CD14-positive monocyte (primary cell): ENCODE measurements around the gene CDK12. TPM values are rescaled to one million over a fixed set of nuclear protein-coding genes. Genes with fewer than 3 reads are reported as not detected.

Experiments used
- DNase-seq, 3 donors: peaks; one replicate each; pipeline ENCODE4 v3.0.0-alpha.2; 2011 to 2022
- H2AFZ ChIP-seq: 2 replicates; pipeline ENCODE4 v1.6.0; 2012; ENCODE audit warnings: mild to moderate bottlenecking, low read depth, low read length, inconsistent platforms; ENCODE audit not compliant: insufficient read depth, poor library complexity, severe bottlenecking
- H3K27ac ChIP-seq, 2 donors: 1 replicate in 1 of 2; 2 replicates in 1 of 2; pipeline ENCODE4 v1.5.1; 2012 to 2013; ENCODE audit warnings: low read length in 2 of 2, control low read depth in 1 of 2, inconsistent platforms in 1 of 2, low read depth in 1 of 2, mild to moderate bottlenecking in 1 of 2
- H3K27me3 ChIP-seq, 2 donors: one replicate each; pipeline versions ENCODE4 v1.6.0 to v1.6.1; 2011 to 2013; ENCODE audit warnings: low read length in 2 of 2; ENCODE audit not compliant: control insufficient read depth in 2 of 2, insufficient read depth in 2 of 2
- H3K36me3 ChIP-seq, 2 donors: replicated peaks in 1 of 2; 1 replicate in 1 of 2; 2 replicates in 1 of 2; pipeline versions ENCODE4 v1.5.1 to v1.6.1; 2012 to 2013; ENCODE audit warnings: low read length in 2 of 2, control low read depth in 1 of 2, inconsistent platforms in 1 of 2, mild to moderate bottlenecking in 1 of 2; ENCODE audit not compliant: insufficient read depth in 2 of 2, control insufficient read depth in 1 of 2
- H3K4me1 ChIP-seq, 2 donors: 1 replicate in 1 of 2; 2 replicates in 1 of 2; pipeline versions ENCODE4 v1.5.1 to v1.6.1; 2012 to 2013; ENCODE audit warnings: low read length in 2 of 2, control low read depth in 1 of 2, inconsistent platforms in 1 of 2, mild to moderate bottlenecking in 1 of 2, moderate library complexity in 1 of 2; ENCODE audit not compliant: insufficient read depth in 2 of 2, control insufficient read depth in 1 of 2
- H3K4me2 ChIP-seq: replicated peaks from 2 replicates; pipeline ENCODE3; 2012; ENCODE audit warnings: low read length, moderate library complexity, mild to moderate bottlenecking; ENCODE audit not compliant: poor library complexity, severe bottlenecking; ENCODE audit errors: extremely low read depth
- H3K4me3 ChIP-seq, 3 experiments: fragments of 200-600 bp in 1 of 3; sonication (generic) in 1 of 3; replicated peaks in 1 of 3; 1 replicate in 2 of 3; 2 replicates in 1 of 3; pipeline ENCODE4 v1.5.1; 2011 to 2013; ENCODE audit warnings: low read length in 3 of 3, mild to moderate bottlenecking in 3 of 3, control low read depth in 2 of 3, low read depth in 2 of 3, inconsistent platforms in 1 of 3, moderate library complexity in 1 of 3
- H3K79me2 ChIP-seq: 2 replicates; pipeline ENCODE4 v1.6.0; 2012; ENCODE audit warnings: mild to moderate bottlenecking, control low read depth, inconsistent platforms, low read length, moderate library complexity; ENCODE audit not compliant: insufficient read depth
- H3K9ac ChIP-seq: 2 replicates; pipeline ENCODE4 v1.6.0; 2017; ENCODE audit warnings: low read length, mild to moderate bottlenecking; ENCODE audit not compliant: insufficient read depth, poor library complexity, severe bottlenecking
- H3K9me3 ChIP-seq, 2 donors: replicated peaks in 1 of 2; 1 replicate in 1 of 2; 2 replicates in 1 of 2; pipeline versions ENCODE4 v1.5.1 to v1.6.1; 2012 to 2013; ENCODE audit warnings: low read length in 2 of 2, control low read depth in 1 of 2; ENCODE audit not compliant: control insufficient read depth in 1 of 2, insufficient read depth in 1 of 2
- H4K20me1 ChIP-seq: 2 replicates; pipeline ENCODE4 v1.6.0; 2012; ENCODE audit warnings: mild to moderate bottlenecking, low read length, control low read depth, moderate library complexity; ENCODE audit not compliant: insufficient read depth
- H3K27ac Mint-ChIP-seq, 7 donors: one replicate each; pipeline ENCODE4 v1.8.0; 2020; ENCODE audit warnings: mild to moderate bottlenecking in 7 of 7, mixed read lengths in 7 of 7, moderate library complexity in 6 of 7, inconsistent platforms in 2 of 7
- H3K27me3 Mint-ChIP-seq, 3 donors: one replicate each; pipeline ENCODE4 v1.8.0; 2021 to 2022; ENCODE audit warnings: low read depth in 3 of 3, mild to moderate bottlenecking in 3 of 3, mixed read lengths in 3 of 3, moderate library complexity in 3 of 3, inconsistent platforms in 1 of 3
- H3K36me3 Mint-ChIP-seq, 2 donors: one replicate each; pipeline ENCODE4 v1.8.0; 2020; ENCODE audit warnings: mixed read lengths in 2 of 2, inconsistent platforms in 1 of 2, mild to moderate bottlenecking in 1 of 2
- H3K4me1 Mint-ChIP-seq: one replicate; pipeline ENCODE4 v1.8.0; 2020; ENCODE audit warnings: mild to moderate bottlenecking, mixed read lengths
- H3K4me3 Mint-ChIP-seq, 2 donors: one replicate each; pipeline ENCODE4 v1.8.0; 2020; ENCODE audit warnings: mild to moderate bottlenecking in 2 of 2, mixed read lengths in 2 of 2, moderate library complexity in 1 of 2
- H3K9me3 Mint-ChIP-seq, 7 donors: one replicate each; pipeline ENCODE4 v1.8.0; 2020 to 2022; ENCODE audit warnings: mixed read lengths in 7 of 7, mild to moderate bottlenecking in 6 of 7, moderate library complexity in 6 of 7, inconsistent platforms in 2 of 7
- CTCF ChIP-seq: fragments of 200-600 bp; IDR thresholded peaks from one replicate; pipeline ENCODE4 v1.8.0; 2022; ENCODE audit warnings: antibody characterized with exemption, mild to moderate bottlenecking
- WGBS: methylation state at CpG from one replicate; pipeline ENCODE4 v1.1.5; 2013; ENCODE audit warnings: missing lambda C conversion rate; ENCODE audit not compliant: insufficient coverage; 5-methylcytosine and 5-hydroxymethylcytosine counted together
- intact Hi-C, 2 donors: fragments of 100-400 bp; cut with micrococcal nuclease; formaldehyde crosslinking; loops; one replicate each; pipeline versions ENCODE4 v1.15.0 to v1.15.1; 2023
- polyA plus RNA-seq, 3 donors: library from polyadenylated mRNA; depleted of rRNA in 1 of 3; unstranded in 2 of 3; stranded (reverse) in 1 of 3; fragments of 300-500 nt in 2 of 3; fragments of >200 nt in 1 of 3; fragmentation: Illumina TruSeq in 2 of 3; gene quantifications; 1 replicate in 2 of 3; 2 replicates in 1 of 3; pipeline ENCODE4 v1.2.3, GENCODE V29; 2012 to 2021

CDK12 gene
- polyA plus RNA-seq, 3 donors: 0.62 to 21.9 (median 1.3) TPM

- Histone ChIP-seq H3K4me2 (no peak overlapping the region), H4K20me1 (peaks cover 8% of the 10 kb centered on the region), H2AFZ (no peak overlapping the region), H3K4me3 (no peak overlapping the region), H3K79me2 (peaks cover 23% of the 10 kb centered on the region), H3K9ac (no peak overlapping the region), H3K36me3 (peaks cover 74 to 98% of the 10 kb centered on the region in 2 donors), H3K4me1 (no peaks in the 10 kb centered on the region), H3K9me3 (no peaks in the 10 kb centered on the region), H3K27me3 (no peaks in the 10 kb centered on the region), H3K27ac (no peak overlapping the region)
- Mint-ChIP-seq H3K27me3 (no peaks in the 10 kb centered on the region), H3K36me3 (peaks cover 73 to 93% of the 10 kb centered on the region in 2 donors), H3K4me1 (peaks cover 2% of the 10 kb centered on the region), H3K9me3 (no peaks in the 10 kb centered on the region), H3K4me3 (no peak overlapping the region), H3K27ac (no peak overlapping the region)
- DNase-seq: no peak
- TF ChIP-seq CTCF: no peak
- intact Hi-C loops: no loop called here
Observed at GRCh38 chr17:39443326-39443725, 18.0 kb upstream of the CDK12 start.

GRCh38 chr17:39447561-39447960, 13.7 kb upstream of the CDK12 start:
- Mint-ChIP-seq H3K27me3 (no peaks in the 10 kb centered on the region), H3K4me3 (no peak overlapping the region), H3K4me1 (peaks cover 15% of the 10 kb centered on the region), H3K36me3 (peaks cover 40 to 59% of the 10 kb centered on the region in 2 donors), H3K9me3 (peaks cover 0 to 3% (median 0%) of the 10 kb centered on the region in 7 donors), H3K27ac (no peak overlapping the region)
- Histone ChIP-seq H3K27ac (no peak overlapping the region), H3K9ac (no peak overlapping the region), H3K9me3 (no peaks in the 10 kb centered on the region), H3K4me1 (peaks cover 12 to 16% of the 10 kb centered on the region in 2 donors), H3K36me3 (peaks cover 34 to 56% of the 10 kb centered on the region in 2 donors), H3K79me2 (peaks cover 58% of the 10 kb centered on the region), H3K4me2 (no peak overlapping the region), H3K27me3 (no peaks in the 10 kb centered on the region), H2AFZ (no peak overlapping the region), H4K20me1 (peaks cover 8% of the 10 kb centered on the region), H3K4me3 (no peak overlapping the region)
- TF ChIP-seq CTCF: no peak
- intact Hi-C loops: no loop called here
- 100% methylated on average over 2 of the region's 5 CpGs for WGBS
- DNase-seq: no peak
